Cardiac septum (tissue), 1 donor: ENCODE measurements around the gene CEACAM21. TPM values are rescaled to one million over a fixed set of nuclear protein-coding genes. Genes with fewer than 3 reads are reported as not detected.

Source experiments
- total RNA-seq: library from RNA; stranded (reverse); fragmentation: NEBNext Ultra II Directional; extraction: Animal tissue kit (Norgen Biotek cat#: 25700); gene quantifications from one replicate; pipeline ENCODE4 v1.2.1, GENCODE V29; 2021
- donor health status: DM: no; HTN: no; CAD: no.

CEACAM21 gene
- total RNA-seq, 1 donor from 2014 or later, result 0.27 TPM

Other genes starting within 250 kb of the CEACAM21 start
- gene TGFB1, start 222.2 kb upstream of the CEACAM21 start, total RNA-seq, result 26.4 TPM
- gene B9D2, start 212.0 kb upstream of the CEACAM21 start, total RNA-seq, result 1.9 TPM
- 2.9 TPM for gene TMEM91, start 199.6 kb upstream of the CEACAM21 start, total RNA-seq
- 9.0 TPM for gene EXOSC5, start 178.8 kb upstream of the CEACAM21 start, total RNA-seq
- gene BCKDHA, start 178.3 kb upstream of the CEACAM21 start, total RNA-seq, result 36.9 TPM
- 3.9 TPM for gene B3GNT8, start 148.8 kb upstream of the CEACAM21 start, total RNA-seq
- 84.4 TPM for gene DMAC2, start 136.3 kb upstream of the CEACAM21 start, total RNA-seq
- not detected for gene ERICH4, start 133.0 kb upstream of the CEACAM21 start, total RNA-seq
- gene CEACAM4, start 50.9 kb downstream of the CEACAM21 start, total RNA-seq, result 0.51 TPM
- gene CEACAM7, start 112.1 kb downstream of the CEACAM21 start, total RNA-seq, result not detected
- gene CEACAM5, start 132.5 kb downstream of the CEACAM21 start, total RNA-seq, result 0.19 TPM
- gene CEACAM6, start 179.4 kb downstream of the CEACAM21 start, total RNA-seq, result 0.16 TPM
- 0.97 TPM for gene CEACAM3, start 220.4 kb downstream of the CEACAM21 start, total RNA-seq